GM18520 (cell line): ENCODE data around the gene CFAP410.

Experiments
- ATAC-seq: cut with Tn5 transposase; IDR thresholded peaks from one replicate; pipeline ENCODE4 v1.9.1; 2021; ENCODE audit not compliant: unreplicated experiment

CFAP410 gene

GRCh38 chr21:44331650-44332307 lies 7.4 kb downstream of the CFAP410 start:
- no peak for ATAC-seq

DNA sequence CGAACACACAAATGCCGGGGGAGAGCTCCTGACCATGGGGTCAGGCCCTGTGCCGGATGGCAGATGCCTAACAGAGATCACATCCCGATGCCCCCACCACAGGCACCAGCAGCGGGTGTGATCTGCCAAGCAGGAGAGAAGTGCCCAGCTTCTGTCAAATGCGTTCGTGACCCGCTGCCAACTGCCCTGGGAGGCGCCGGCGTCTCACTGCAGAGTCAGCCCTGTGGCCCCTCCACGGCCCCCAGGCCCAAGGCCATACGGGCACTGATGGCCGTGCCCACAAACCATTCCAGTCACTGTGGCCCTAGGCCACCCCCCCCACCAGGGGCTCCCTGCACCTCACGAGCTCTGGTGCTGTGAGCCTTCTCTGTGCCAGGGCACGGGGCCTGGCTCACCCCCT lies 8.0 kb downstream of the CFAP410 start:
- ATAC-seq: no peak

GRCh38 chr21:44330698-44331097 lies 8.5 kb downstream of the CFAP410 start:
- no peak for ATAC-seq

GRCh38 chr21:44329971-44330681 lies 9.1 kb downstream of the CFAP410 start:
- ATAC-seq: no peak

GRCh38 chr21:44329086-44329889 lies 9.9 kb downstream of the CFAP410 start:
- ATAC-seq: no peak

DNA sequence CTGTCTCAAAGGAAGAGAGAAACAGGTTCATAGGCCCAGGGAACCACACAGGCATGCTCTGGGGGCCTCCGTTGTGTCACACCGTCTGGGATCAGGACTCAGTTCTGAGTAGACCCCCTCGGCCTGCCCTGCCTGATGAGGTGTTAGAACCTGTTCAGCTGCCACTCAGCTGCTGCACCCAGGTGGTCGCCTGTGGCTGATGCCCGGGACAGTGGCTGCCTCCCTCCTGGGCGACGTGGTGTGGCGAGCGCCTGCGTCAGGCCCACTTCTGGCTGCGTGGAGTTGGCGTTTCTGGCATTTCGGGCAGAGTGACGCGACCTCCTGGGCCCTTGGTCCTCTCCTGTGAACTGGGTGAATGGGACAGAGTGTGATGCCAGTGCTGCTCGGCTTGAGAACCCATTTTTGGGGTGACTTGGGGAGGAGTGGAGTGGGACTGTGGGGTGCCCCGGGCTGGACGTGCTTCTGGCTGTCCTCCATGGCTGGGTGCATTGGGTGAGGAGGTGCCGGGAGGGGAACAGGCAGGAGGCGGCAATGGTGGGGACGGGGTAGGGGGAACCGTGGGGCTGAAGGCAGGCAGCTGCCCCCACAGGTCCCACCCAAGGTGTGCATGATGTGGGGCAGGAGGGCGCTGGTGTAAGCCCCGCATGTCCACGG lies 10.8 kb downstream of the CFAP410 start:
- no peak for ATAC-seq

GRCh38 chr21:44327603-44327974 lies 11.6 kb downstream of the CFAP410 start:
- ATAC-seq: no peak

- no peak for ATAC-seq
Observed at GRCh38 chr21:44326716-44327602, 12.2 kb downstream of the CFAP410 start.

GRCh38 chr21:44326272-44326647 lies 12.9 kb downstream of the CFAP410 start:
- no peak for ATAC-seq

DNA sequence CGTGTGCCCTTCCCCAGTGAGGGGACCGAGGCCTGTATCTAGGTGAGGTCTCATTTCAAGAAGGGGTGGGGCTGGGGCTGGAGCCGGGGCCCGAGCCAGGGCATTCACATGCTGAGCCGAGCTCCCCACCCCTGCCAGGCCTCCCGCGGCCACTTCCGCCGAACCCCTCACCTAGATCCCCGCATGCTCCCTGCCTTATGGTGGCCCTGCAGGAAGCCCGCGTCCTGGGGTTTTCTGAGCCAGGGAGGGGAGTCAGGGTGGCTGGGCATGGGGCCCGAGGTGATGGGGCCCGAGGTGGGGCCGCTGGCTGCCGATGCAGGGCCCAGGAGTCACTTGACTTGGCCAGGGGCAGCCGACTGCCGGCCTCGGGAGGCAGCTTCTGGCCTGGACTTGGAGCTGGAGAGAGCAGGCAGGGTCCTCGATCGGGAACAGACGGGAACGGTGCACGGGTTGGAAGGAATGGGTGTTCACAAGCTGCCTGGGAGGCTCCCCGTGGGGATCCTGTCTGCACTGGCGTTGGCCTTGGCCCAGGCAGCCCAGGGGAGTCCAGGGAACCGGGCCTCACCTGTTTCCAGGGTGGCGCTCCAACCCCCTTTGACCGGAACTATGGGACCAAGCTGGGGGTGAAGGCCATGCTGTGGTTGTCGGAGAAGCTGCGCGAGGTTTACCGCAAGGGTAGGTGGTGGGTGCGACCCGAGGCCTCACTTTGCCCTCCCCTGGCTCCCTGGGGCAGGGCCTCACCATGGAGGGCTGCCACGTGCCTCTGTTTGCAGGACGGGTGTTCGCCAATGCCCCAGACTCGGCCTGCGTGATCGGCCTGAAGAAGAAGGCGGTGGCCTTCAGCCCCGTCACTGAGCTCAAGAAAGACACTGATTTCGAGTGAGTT lies 13.6 kb downstream of the CFAP410 start:
- no peak for ATAC-seq

GRCh38 chr21:44324854-44325107 lies 14.4 kb downstream of the CFAP410 start:
- ATAC-seq: no peak

- no peak for ATAC-seq
Observed at GRCh38 chr21:44324106-44324853, 14.9 kb downstream of the CFAP410 start.

- no peak for ATAC-seq
Observed at GRCh38 chr21:44323591-44323990, 15.6 kb downstream of the CFAP410 start.

GRCh38 chr21:44322621-44323325 lies 16.4 kb downstream of the CFAP410 start:
- ATAC-seq: no peak

DNA sequence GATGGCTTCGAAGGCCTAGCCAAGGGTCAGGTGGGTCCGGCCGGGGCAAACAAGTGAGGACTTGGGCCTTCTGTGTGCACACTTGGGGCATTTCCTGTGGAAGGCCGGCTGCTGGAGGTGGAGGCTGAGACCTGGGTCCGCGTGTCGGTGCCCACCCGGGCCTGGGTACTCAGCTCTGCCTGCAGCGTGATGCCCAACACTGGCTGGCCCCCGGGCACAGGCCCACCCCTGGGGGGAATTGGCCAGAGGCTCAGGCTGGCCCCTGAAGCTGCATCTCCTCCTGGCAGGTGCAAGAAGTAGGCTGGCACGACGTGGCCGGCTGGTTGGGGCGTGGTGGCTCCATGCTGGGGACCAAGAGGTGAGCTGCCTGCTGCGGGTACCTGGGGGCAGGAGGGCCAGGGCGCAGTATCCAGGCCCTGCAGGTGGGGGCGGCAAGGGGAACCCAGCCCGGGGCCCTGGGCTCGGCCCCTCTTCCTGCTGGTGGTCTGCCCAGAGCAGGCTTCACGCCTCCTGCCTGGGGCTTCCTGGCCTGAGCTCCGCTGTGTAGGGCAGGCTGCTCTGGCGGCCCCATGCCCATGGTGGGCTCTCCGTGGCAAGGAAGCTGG lies 17.2 kb downstream of the CFAP410 start:
- no peak for ATAC-seq

DNA sequence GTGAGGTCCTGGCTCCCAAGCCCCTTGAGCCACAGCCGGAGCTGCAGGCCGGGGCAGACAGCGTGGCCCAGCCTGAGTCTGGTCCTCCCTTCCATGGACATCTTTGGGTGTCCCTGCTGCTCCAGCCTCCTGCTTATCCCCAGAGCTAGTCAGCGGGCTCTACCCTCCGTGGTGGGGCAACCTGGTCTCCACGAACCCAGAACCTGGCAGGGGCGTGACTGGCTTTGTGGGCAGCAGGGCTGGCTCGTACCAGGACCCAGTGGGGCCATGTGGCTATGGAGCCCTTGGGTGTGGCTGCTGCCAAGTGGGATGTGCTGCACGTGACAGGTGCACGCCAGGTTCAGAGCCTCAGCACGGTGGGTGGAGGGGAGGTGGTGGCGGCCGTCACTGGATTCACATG lies 18.3 kb downstream of the CFAP410 start:
- ATAC-seq: no peak

DNA sequence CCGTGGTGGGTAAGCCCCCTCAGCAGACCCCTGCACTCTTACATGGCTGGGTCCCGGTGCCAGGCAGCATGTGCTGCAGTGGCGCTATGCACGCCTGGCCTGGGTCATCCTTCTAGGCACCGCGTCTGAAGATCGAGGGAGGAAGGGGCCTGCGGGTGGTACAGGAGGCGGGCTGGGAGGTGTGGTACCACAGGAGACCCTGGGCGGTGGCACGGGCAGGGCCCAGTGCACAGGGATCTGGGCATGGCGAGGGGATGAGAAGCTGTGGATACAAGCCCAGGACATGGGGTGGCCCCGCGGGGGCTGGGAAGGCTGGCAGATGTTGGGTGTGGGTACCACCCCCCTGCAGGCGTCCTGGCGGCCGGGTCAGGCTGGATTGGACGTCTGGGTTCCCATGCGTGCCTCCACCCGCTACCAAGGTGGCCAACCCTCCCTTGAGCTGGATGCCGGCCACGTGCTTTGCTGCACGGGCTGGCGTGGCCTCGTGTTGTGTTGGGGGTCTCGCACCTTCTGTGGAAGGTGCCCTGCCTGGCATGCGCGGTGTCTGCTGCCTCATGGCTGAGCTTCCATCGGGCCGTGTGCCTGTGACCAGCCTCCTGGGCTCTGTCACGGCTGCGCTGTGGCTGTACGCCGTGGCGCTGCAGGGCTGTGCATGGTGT lies 19.7 kb downstream of the CFAP410 start:
- no peak for ATAC-seq
